NCI-H82 (cell line): ENCODE data around the gene S1PR4.

Experiments
- DNase-seq: peaks from one replicate; lab custom pipeline; 2025; lab: John Stamatoyannopoulos, UW

S1PR4 gene

GRCh38 chr19:3224346-3225168, 46.0 kb downstream of the S1PR4 start, which contains the start of gene CELF5:
Gene CELF5 (plus strand): TSS chr19:3224661. CDS start chr19:3224740, 79 bp downstream.
- peak; percentile 63 for DNase-seq

DNA sequence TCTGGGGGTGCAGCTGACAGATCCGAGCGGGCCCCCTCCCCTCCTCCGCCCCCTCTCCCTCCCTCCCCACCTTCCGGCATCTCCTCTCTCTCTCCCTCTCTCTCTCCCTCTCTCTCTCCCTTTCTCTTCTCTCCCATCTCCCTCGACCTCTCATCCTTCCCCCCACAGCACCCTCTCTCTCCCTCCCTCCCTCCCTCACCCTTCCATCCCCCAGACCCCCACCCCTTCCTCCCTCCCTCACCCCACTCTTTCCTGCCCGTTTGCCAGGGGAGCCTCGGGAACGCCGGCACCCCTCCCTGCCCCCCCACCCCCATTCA, 46.6 kb downstream of the S1PR4 start:
- no peak for DNase-seq

- DNase-seq = no peak
Observed at GRCh38 chr19:3225677-3226093, 47.1 kb downstream of the S1PR4 start.

GRCh38 chr19:3227054-3227626, 48.6 kb downstream of the S1PR4 start:
- DNase-seq = no peak

GRCh38 chr19:3229346-3229743, 50.8 kb downstream of the S1PR4 start:
- DNase-seq = no peak
